Measurements from ENCODE around the gene ASXL1.

Gene ASXL1

GRCh38 chr20:32411955-32412706 lies 54.0 kb downstream of the ASXL1 start:
- no peak for DNase-seq

DNA sequence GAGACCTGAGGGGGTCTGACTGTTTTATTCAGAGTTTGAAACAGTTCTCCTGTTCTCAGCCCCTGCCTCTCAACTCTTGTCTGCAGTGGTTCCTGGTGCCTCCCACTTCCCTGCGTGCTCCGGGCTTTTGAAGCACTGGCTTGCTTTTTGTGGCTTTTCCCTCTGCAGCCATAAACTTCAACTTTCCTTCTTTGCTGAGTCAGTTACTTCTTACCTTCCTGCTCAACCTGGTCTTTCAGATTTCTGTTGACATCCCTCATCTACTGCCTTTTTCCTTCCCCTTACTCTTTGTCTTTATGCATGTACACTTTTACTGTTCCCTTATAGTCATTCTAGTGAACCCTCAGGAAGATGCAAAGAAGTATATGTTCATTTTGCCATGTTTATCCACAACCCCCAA lies 57.4 kb downstream of the ASXL1 start:
- DNase-seq, result no peak

- no peak for DNase-seq
Measured at GRCh38 chr20:32416206-32416605, 58.1 kb downstream of the ASXL1 start.

DNA sequence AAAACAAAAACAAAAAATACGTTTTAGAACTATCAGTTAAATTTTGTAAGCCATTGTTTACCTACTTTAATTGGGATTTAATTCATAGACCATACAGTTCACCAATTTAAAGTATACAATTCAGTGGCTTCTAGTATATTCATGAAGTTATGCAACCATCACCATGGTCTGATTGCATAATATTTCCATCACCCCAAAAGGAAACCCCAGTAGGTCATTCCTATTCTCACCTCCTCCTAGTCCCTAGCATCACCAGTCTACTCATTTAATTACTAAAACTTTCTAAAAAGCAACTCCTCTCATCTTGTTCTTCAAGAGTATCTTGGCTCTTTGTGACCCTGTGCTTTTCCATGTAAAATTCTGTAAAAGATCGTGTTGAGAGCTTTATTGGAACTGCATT lies 60.2 kb downstream of the ASXL1 start:
- DNase-seq, result no peak

GRCh38 chr20:32421290-32421689 lies 63.2 kb downstream of the ASXL1 start:
- no peak for DNase-seq

GRCh38 chr20:32427996-32428395 lies 69.9 kb downstream of the ASXL1 start:
- no peak for DNase-seq

GRCh38 chr20:32429343-32429742 lies 71.2 kb downstream of the ASXL1 start:
- no peak for DNase-seq

GRCh38 chr20:32429745-32430360 lies 71.7 kb downstream of the ASXL1 start:
- DNase-seq, result no peak

DNA sequence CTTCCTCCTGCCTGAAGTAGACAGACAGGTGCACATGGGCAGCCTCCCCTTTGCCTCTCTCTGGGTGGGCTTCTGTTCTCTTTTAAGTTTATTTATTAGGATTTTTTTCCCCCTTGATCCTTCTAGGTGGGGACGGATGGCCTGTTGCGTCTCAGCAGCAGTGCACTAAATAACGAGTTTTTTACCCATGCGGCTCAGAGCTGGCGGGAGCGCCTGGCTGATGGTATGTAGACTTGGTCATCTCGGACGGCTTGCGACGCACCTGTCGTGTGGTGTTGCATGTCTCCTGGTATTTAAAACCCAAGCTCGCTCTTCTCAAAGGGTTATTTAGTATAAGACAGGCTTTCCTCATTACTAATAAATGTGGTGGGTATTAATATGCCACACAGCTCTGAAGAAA lies 73.3 kb downstream of the ASXL1 start:
- no peak for DNase-seq

DNA sequence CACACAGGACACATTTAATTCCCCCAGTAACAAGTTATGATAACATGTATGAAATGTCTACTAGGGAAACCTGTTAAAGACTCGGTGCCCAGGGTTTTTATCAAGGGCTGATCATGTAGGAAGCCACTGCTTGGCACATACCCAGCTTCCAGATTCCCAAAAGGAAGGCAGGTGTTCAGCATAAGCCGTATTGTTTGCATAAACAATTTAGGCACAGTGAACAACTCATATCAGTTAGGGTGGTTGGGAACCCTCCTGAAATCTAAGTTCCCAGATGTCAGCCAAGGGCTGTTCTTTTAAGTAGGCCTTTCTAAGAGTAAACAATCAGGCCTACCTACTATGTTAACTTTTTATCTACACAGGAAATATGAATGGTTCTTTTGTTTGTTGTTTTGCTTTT lies 74.1 kb downstream of the ASXL1 start:
- no peak for DNase-seq

DNA sequence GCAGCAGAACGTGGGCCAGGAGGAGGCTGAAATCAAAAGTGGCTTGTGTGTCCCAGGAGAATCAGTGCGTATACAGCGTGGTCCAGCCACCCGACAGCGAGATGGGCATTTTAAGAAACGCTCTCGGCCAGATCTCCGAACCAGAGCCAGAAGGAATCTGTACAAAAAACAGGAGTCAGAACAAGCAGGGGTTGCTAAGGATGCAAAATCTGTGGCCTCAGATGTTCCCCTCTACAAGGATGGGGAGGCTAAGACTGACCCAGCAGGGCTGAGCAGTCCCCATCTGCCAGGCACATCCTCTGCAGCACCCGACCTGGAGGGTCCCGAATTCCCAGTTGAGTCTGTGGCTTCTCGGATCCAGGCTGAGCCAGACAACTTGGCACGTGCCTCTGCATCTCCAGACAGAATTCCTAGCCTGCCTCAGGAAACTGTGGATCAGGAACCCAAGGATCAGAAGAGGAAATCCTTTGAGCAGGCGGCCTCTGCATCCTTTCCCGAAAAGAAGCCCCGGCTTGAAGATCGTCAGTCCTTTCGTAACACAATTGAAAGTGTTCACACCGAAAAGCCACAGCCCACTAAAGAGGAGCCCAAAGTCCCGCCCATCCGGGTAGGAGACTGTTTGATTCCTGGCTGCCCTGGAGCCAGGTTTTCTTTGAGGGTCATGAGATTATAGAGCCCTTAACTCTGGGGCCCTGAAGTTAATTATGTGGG lies 75.3 kb downstream of the ASXL1 start:
- DNase-seq, result no peak

GRCh38 chr20:32434434-32434833 lies 76.3 kb downstream of the ASXL1 start:
- no peak for DNase-seq

DNA sequence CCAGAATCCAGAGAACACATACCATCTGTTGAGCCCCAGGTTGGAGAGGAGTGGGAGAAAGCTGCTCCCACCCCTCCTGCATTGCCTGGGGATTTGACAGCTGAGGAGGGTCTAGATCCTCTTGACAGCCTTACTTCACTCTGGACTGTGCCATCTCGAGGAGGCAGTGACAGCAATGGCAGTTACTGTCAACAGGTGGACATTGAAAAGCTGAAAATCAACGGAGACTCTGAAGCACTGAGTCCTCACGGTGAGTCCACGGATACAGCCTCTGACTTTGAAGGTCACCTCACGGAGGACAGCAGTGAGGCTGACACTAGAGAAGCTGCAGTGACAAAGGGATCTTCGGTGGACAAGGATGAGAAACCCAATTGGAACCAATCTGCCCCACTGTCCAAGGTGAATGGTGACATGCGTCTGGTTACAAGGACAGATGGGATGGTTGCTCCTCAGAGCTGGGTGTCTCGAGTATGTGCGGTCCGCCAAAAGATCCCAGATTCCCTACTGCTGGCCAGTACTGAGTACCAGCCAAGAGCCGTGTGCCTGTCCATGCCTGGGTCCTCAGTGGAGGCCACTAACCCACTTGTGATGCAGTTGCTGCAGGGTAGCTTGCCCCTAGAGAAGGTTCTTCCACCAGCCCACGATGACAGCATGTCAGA lies 77.4 kb downstream of the ASXL1 start:
- DNase-seq, result no peak

GRCh38 chr20:32436142-32436861 lies 78.2 kb downstream of the ASXL1 start:
- no peak for DNase-seq

DNA sequence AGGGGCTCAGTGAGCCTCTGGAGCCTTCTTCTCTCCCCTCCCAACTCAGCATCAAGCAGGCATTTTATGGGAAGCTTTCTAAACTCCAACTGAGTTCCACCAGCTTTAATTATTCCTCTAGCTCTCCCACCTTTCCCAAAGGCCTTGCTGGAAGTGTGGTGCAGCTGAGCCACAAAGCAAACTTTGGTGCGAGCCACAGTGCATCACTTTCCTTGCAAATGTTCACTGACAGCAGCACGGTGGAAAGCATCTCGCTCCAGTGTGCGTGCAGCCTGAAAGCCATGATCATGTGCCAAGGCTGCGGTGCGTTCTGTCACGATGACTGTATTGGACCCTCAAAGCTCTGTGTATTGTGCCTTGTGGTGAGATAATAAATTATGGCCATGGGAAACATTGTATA lies 78.8 kb downstream of the ASXL1 start:
- no peak for DNase-seq

GRCh38 chr20:32437391-32438074 lies 79.4 kb downstream of the ASXL1 start:
- DNase-seq, result no peak

- DNase-seq, result no peak
Measured at GRCh38 chr20:32438331-32438858, 80.3 kb downstream of the ASXL1 start.

- DNase-seq, result no peak
Measured at GRCh38 chr20:32439132-32439829, 81.2 kb downstream of the ASXL1 start.

- DNase-seq, result no peak
Measured at GRCh38 chr20:32440069-32440757, 82.1 kb downstream of the ASXL1 start.

GRCh38 chr20:32440758-32441078 lies 82.6 kb downstream of the ASXL1 start:
- no peak for DNase-seq

DNA sequence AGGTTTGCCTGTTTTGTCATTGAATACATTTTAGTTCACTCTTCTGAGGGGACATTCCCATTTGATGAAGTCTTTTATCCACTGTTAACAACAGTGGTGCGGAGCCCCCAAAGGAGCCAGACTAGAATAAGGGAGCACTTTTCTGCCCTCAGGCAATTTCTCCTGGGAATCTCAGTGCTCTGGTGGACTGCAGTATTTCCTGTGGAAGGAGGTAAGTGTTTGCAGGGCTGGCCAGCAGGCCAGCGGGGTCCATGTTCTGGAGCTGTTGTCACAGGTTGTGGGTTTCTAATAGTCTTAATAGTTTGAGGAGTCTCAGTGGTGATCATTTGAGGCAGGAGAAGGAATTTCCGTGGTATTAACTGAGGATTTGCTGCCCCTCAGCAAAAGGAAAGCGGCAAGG lies 83.5 kb downstream of the ASXL1 start:
- DNase-seq, result no peak
